CD8-positive, alpha-beta memory T cell (primary cell): Measurements from ENCODE around the gene DIPK1B. TPM values are rescaled to one million over a fixed set of nuclear protein-coding genes. Genes with fewer than 3 reads are reported as not detected.

Experiments used
- CTCF ChIA-PET: fragments of 350-600 bp; sonication (Branson Sonifier 250); formaldehyde crosslinking; loops from one replicate; lab custom pipeline; 2021; ENCODE audit warnings: antibody characterized with exemption; lab: Charles Lee
- POLR2A ChIA-PET: fragments of 350-600 bp; sonication (Branson Sonifier 250); formaldehyde crosslinking; loops from one replicate; lab custom pipeline; 2021; ENCODE audit warnings: antibody characterized with exemption; lab: Charles Lee
- DNase-seq, 5 donors: peaks; one replicate each; pipeline versions ENCODE4 v3.0.0 to v3.0.0-alpha.2; 2020 to 2022; ENCODE audit warnings: mixed read lengths in 1 of 5
- H3K27ac ChIP-seq: one replicate; pipeline ENCODE4 v1.7.0; 2013; ENCODE audit warnings: low read depth, mild to moderate bottlenecking, low read length, moderate library complexity
- H3K27me3 ChIP-seq: 2 replicates; pipeline ENCODE4 v1.7.0; 2013; ENCODE audit warnings: low read length, mild to moderate bottlenecking; ENCODE audit not compliant: insufficient read depth, poor library complexity, severe bottlenecking
- H3K36me3 ChIP-seq: 2 replicates; pipeline ENCODE4 v1.7.0; 2013; ENCODE audit warnings: mild to moderate bottlenecking, low read length, moderate library complexity; ENCODE audit not compliant: insufficient read depth
- H3K4me1 ChIP-seq: 2 replicates; pipeline ENCODE4 v1.7.0; 2013; ENCODE audit warnings: mild to moderate bottlenecking, low read length, moderate library complexity; ENCODE audit not compliant: insufficient read depth
- H3K4me3 ChIP-seq: 2 replicates; pipeline ENCODE4 v1.7.0; 2013; ENCODE audit warnings: mild to moderate bottlenecking, low read length
- H3K9me3 ChIP-seq: 2 replicates; pipeline ENCODE4 v1.7.0; 2013; ENCODE audit warnings: mild to moderate bottlenecking, low read length
- H3K27ac Mint-ChIP-seq, 8 donors: one replicate each; pipeline ENCODE4 v1.8.0; 2020 to 2021; ENCODE audit warnings: mixed read lengths in 8 of 8, mild to moderate bottlenecking in 6 of 8, inconsistent platforms in 3 of 8, moderate library complexity in 3 of 8
- H3K27me3 Mint-ChIP-seq, 2 donors: one replicate each; pipeline ENCODE4 v1.8.0; 2020 to 2021; ENCODE audit warnings: mixed read lengths in 2 of 2, mild to moderate bottlenecking in 1 of 2, moderate library complexity in 1 of 2
- H3K36me3 Mint-ChIP-seq, 3 donors: one replicate each; pipeline ENCODE4 v1.8.0; 2020 to 2021; ENCODE audit warnings: mixed read lengths in 3 of 3, inconsistent platforms in 1 of 3, mild to moderate bottlenecking in 1 of 3
- H3K4me1 Mint-ChIP-seq, 3 donors: one replicate each; pipeline ENCODE4 v1.8.0; 2020 to 2021; ENCODE audit warnings: mixed read lengths in 3 of 3, inconsistent platforms in 1 of 3, mild to moderate bottlenecking in 1 of 3
- H3K4me3 Mint-ChIP-seq, 7 donors: one replicate each; pipeline ENCODE4 v1.8.0; 2020 to 2021; ENCODE audit warnings: mixed read lengths in 7 of 7, mild to moderate bottlenecking in 6 of 7, moderate library complexity in 4 of 7, inconsistent platforms in 2 of 7
- H3K9me3 Mint-ChIP-seq, 5 donors: one replicate each; pipeline ENCODE4 v1.8.0; 2020 to 2022; ENCODE audit warnings: mixed read lengths in 5 of 5, mild to moderate bottlenecking in 3 of 5, moderate library complexity in 2 of 5, inconsistent platforms in 1 of 5
- polyA plus RNA-seq: library from polyadenylated mRNA; unstranded; fragments of 300-500 nt; fragmentation: Illumina TruSeq; gene quantifications from one replicate; pipeline ENCODE4 v1.2.3, GENCODE V29; 2021
- total RNA-seq, 2 experiments: library from RNA; stranded (reverse); gene quantifications; one replicate each; pipeline ENCODE4 v1.2.3, GENCODE V29; 2021

DIPK1B gene
- total and polyA plus RNA-seq, 3 experiments from 2014 or later: not detected

- Histone ChIP-seq H3K9me3 (no peaks in the 10 kb centered on the region), H3K4me1 (peaks cover 28% of the 10 kb centered on the region), H3K36me3 (peaks cover 21% of the 10 kb centered on the region), H3K27ac (peak overlapping the region; percentile 31), H3K27me3 (no peaks in the 10 kb centered on the region), H3K4me3 (peak overlapping the region; percentile 98)
- ChIA-PET CTCF (interaction anchor here (0.9 to 1.9 kb wide), 3 partner anchors 12 to 306 kb away, joined by 3 to 11 read pairs (median 3); no protein-coding TSS in a partner anchor), POLR2A (interaction anchor here (1.2 to 1.4 kb wide), 2 partner anchors 42 to 635 kb away, joined by 3 read pairs; partner anchors contain the start of gene AGPAT2)
- H3K27me3 Mint-ChIP-seq: peaks cover 0 to 7% of the 10 kb centered on the region in 2 donors
- H3K9me3 Mint-ChIP-seq: no peaks in the 10 kb centered on the region
- H3K27ac Mint-ChIP-seq: peak overlapping the region in 2 of 8 donors; percentile 9 to 83
- H3K36me3 Mint-ChIP-seq: peaks cover 8 to 31% (median 9%) of the 10 kb centered on the region in 3 donors
- DNase-seq: no peak
- peak overlapping the region; percentile 12 to 83 (median 50) for H3K4me3 Mint-ChIP-seq
- peaks cover 21 to 30% (median 22%) of the 10 kb centered on the region in 3 donors for H3K4me1 Mint-ChIP-seq
Observed at GRCh38 chr9:136729144-136729543, 16.8 kb downstream of the DIPK1B start.

DNA sequence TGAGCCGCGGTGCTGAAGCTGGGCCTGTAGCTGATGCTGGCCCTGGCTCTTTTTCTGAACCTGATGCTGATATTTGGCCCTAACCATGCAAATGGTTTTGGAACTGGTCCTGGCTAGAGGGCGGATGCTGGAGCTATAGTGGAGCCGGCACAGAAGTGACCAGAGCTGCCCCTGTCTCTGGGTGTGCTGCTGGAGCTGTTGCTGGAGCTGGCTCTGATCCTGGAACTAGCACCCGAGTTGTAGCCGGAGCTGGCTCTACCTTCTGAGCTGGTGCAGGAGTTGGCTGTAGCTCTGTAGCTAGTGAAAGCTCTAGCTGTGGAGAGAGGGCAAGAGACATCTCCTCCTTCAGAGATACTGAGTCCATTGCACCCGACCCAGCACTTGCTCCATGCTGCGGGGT lies 17.6 kb downstream of the DIPK1B start:
- ChIA-PET POLR2A (interaction anchor here (1.4 kb wide), 1 partner anchor 43 kb away, joined by 3 read pairs; the partner anchor contains the start of gene AGPAT2), CTCF (interaction anchor here (0.9 kb wide), 1 partner anchor 58 kb away, joined by 3 read pairs; no protein-coding TSS in a partner anchor)
- peaks cover 0 to 7% of the 10 kb centered on the region in 2 donors for H3K27me3 Mint-ChIP-seq
- peaks cover 4 to 23% (median 6%) of the 10 kb centered on the region in 3 donors for H3K36me3 Mint-ChIP-seq
- peak overlapping the region in 4 of 7 donors; percentile 12 to 83 (median 52) for H3K4me3 Mint-ChIP-seq
- H3K9me3 Mint-ChIP-seq: no peaks in the 10 kb centered on the region
- DNase-seq: no peak
- Histone ChIP-seq H3K9me3 (no peaks in the 10 kb centered on the region), H3K27me3 (no peaks in the 10 kb centered on the region), H3K4me3 (no peak overlapping the region), H3K36me3 (peaks cover 17% of the 10 kb centered on the region), H3K27ac (no peak overlapping the region), H3K4me1 (peaks cover 28% of the 10 kb centered on the region)
- peak overlapping the region in 2 of 8 donors; percentile 60 to 83 for H3K27ac Mint-ChIP-seq
- H3K4me1 Mint-ChIP-seq: peaks cover 16 to 23% (median 17%) of the 10 kb centered on the region in 3 donors

- Mint-ChIP-seq H3K27ac (peak overlapping the region in 1 of 8 donors; percentile 32), H3K9me3 (no peaks in the 10 kb centered on the region), H3K36me3 (peaks cover 0 to 1% (median 0%) of the 10 kb centered on the region in 3 donors), H3K27me3 (peaks cover 0 to under 1% of the 10 kb centered on the region in 2 donors), H3K4me1 (peaks cover 0 to under 1% (median 0%) of the 10 kb centered on the region in 3 donors), H3K4me3 (no peak overlapping the region)
- Histone ChIP-seq H3K4me3 (no peak overlapping the region), H3K27ac (no peak overlapping the region), H3K36me3 (no peaks in the 10 kb centered on the region), H3K9me3 (no peaks in the 10 kb centered on the region), H3K27me3 (no peaks in the 10 kb centered on the region), H3K4me1 (peaks cover 5% of the 10 kb centered on the region)
- CTCF ChIA-PET: no interaction called here
- DNase-seq: no peak
- POLR2A ChIA-PET: no interaction called here
Observed at GRCh38 chr9:136732444-136733178, 20.2 kb downstream of the DIPK1B start.

DNA sequence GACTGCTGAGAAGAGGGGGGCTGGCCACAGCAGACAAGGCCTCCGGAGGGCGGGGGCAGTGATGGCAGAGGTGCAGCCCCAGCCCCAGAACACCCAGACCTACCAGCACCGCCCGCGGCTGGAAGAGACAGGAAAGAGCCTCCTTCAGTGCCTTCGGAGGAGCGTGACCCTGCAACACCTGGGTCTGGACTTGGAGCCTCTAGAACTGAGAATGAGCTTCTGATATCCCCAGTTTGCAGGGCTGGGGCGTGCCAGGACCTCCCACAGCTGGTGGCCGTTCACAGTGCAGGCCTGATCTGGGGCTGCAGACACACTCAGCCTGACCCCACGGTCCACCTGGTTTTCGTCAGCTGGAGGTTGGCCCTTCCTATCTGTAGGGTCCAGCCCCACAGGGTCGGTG lies 21.2 kb downstream of the DIPK1B start:
- CTCF ChIA-PET: no interaction called here
- DNase-seq: no peak
- H3K27ac ChIP-seq: no peak overlapping the region
- H3K36me3 Mint-ChIP-seq: no peaks in the 10 kb centered on the region
- no peaks in the 10 kb centered on the region for H3K36me3 ChIP-seq
- no peaks in the 10 kb centered on the region for H3K27me3 ChIP-seq
- H3K4me1 ChIP-seq: peaks cover 4% of the 10 kb centered on the region
- no peak overlapping the region for H3K4me3 ChIP-seq
- no peaks in the 10 kb centered on the region for H3K4me1 Mint-ChIP-seq
- no peaks in the 10 kb centered on the region for H3K9me3 ChIP-seq
- peaks cover 0 to 1% of the 10 kb centered on the region in 2 donors for H3K27me3 Mint-ChIP-seq
- H3K4me3 Mint-ChIP-seq: no peak overlapping the region
- peak overlapping the region in 1 of 8 donors; percentile 81 for H3K27ac Mint-ChIP-seq
- POLR2A ChIA-PET: no interaction called here
- H3K9me3 Mint-ChIP-seq: no peaks in the 10 kb centered on the region

DNA sequence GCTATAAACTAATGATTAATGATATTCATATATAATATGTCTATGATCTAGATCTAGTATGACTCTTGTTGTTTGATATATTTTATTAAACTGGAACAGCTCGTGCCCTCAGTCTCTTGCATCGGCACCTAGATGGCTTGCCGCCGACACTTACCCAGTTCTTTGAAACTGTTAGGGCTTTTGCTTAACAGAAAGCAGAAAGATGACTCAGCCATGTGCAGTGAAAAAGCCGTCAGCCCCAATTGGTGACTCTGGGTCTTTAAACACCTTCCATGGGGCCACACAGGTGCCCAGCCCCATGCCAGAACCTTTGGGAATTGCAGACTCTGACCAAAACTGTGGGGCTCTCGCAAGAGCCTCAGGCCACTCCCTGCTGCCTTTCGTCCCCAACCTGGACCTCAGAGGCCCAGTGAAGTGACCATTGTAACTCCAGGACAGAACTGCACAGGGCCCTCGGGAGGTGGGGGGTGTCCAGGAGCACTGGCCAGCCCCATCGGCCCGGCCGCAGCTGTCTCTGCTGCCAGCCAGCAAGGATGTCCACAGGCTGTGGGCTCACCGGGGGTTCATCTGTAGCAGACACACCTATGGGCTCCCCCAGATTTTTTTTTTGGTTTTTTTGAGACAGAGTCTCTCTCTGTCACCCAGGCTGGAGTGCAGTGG lies 22.6 kb downstream of the DIPK1B start:
- POLR2A ChIA-PET: no interaction called here
- Histone ChIP-seq H3K27ac (no peak overlapping the region), H3K4me1 (no peaks in the 10 kb centered on the region), H3K9me3 (no peaks in the 10 kb centered on the region), H3K27me3 (no peaks in the 10 kb centered on the region), H3K4me3 (no peak overlapping the region), H3K36me3 (no peaks in the 10 kb centered on the region)
- no peak overlapping the region for H3K4me3 Mint-ChIP-seq
- no peaks in the 10 kb centered on the region for H3K9me3 Mint-ChIP-seq
- no peaks in the 10 kb centered on the region for H3K36me3 Mint-ChIP-seq
- DNase-seq: no peak
- peak overlapping the region in 1 of 8 donors; percentile 84 for H3K27ac Mint-ChIP-seq
- CTCF ChIA-PET: no interaction called here
- peaks cover 0 to 1% of the 10 kb centered on the region in 2 donors for H3K27me3 Mint-ChIP-seq
- no peaks in the 10 kb centered on the region for H3K4me1 Mint-ChIP-seq

- Histone ChIP-seq H3K9me3 (no peaks in the 10 kb centered on the region), H3K27me3 (no peaks in the 10 kb centered on the region), H3K4me1 (no peaks in the 10 kb centered on the region), H3K36me3 (no peaks in the 10 kb centered on the region), H3K4me3 (no peak overlapping the region), H3K27ac (no peak overlapping the region)
- ChIA-PET POLR2A (no interaction called here), CTCF (no interaction called here)
- H3K36me3 Mint-ChIP-seq: no peaks in the 10 kb centered on the region
- H3K27ac Mint-ChIP-seq: no peak overlapping the region
- no peak overlapping the region for H3K4me3 Mint-ChIP-seq
- DNase-seq: no peak
- H3K4me1 Mint-ChIP-seq: no peaks in the 10 kb centered on the region
- peaks cover 0 to 1% of the 10 kb centered on the region in 2 donors for H3K27me3 Mint-ChIP-seq
- no peaks in the 10 kb centered on the region for H3K9me3 Mint-ChIP-seq
Observed at GRCh38 chr9:136735812-136736480, 23.6 kb downstream of the DIPK1B start.

DNA sequence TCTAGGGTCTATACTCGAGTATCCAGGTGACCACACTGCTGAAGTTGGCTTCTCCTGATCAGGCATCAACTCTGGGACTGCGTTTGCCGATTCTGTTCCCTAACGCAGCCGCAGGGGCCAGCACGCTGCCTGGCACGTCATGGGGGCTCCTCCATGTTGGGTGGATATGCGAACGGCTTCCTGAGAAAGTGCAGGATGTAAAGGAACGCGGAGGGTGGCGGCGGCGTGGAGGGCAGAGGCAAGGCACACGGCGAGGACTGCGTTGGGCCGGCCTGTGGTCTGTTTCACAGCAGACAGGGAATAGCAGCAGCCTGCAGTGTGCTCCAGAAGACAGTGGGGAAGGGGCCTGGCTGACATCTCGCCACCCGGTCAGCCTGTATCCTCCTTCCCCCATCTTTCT lies 26.6 kb downstream of the DIPK1B start:
- peaks cover 7 to 10% of the 10 kb centered on the region in 2 donors for H3K27me3 Mint-ChIP-seq
- H3K27ac Mint-ChIP-seq: no peak overlapping the region
- H3K4me1 Mint-ChIP-seq: peaks cover 0 to 8% (median 0%) of the 10 kb centered on the region in 3 donors
- Histone ChIP-seq H3K9me3 (no peaks in the 10 kb centered on the region), H3K27ac (no peak overlapping the region), H3K27me3 (no peaks in the 10 kb centered on the region), H3K36me3 (no peaks in the 10 kb centered on the region), H3K4me3 (no peak overlapping the region), H3K4me1 (peaks cover 8% of the 10 kb centered on the region)
- ChIA-PET CTCF (no interaction called here), POLR2A (no interaction called here)
- no peaks in the 10 kb centered on the region for H3K9me3 Mint-ChIP-seq
- no peak overlapping the region for H3K4me3 Mint-ChIP-seq
- H3K36me3 Mint-ChIP-seq: no peaks in the 10 kb centered on the region
- DNase-seq: no peak
